ENCODE measurements around the gene CSF2. TPM values are rescaled to one million over a fixed set of nuclear protein-coding genes. Genes with fewer than 3 reads are reported as not detected.
"Not testable (repeated sequence)": the region's sequence is repeated elsewhere in the genome, so short reads cannot be mapped to it uniquely, and the experiment has no call there.

Gene CSF2
- total RNA-seq, 3 donors from 2014 or later: 130 to 283 (median 277) TPM

- Mint-ChIP-seq H3K4me1 (ENCODE audit: low read depth) (peaks cover 86% of the 10 kb centered on the region), H3K9me3 (no peaks in the 10 kb centered on the region), H3K36me3 (ENCODE audit: insufficient read depth) (no peaks in the 10 kb centered on the region), H3K27me3 (ENCODE audit: low read depth) (no peaks in the 10 kb centered on the region), H3K4me3 (peak overlapping the region; percentile 49)
- DNase-seq (no peak), ATAC-seq (no peak)
These were observed 25.0 kb downstream of the CSF2 start for GRCh38 chr5:132098621-132099020.

GRCh38 chr5:132099076-132099748, 25.6 kb downstream of the CSF2 start:
- Mint-ChIP-seq H3K4me3 (peak overlapping the region; percentile 49), H3K27me3 (ENCODE audit: low read depth) (no peaks in the 10 kb centered on the region), H3K36me3 (ENCODE audit: insufficient read depth) (no peaks in the 10 kb centered on the region), H3K4me1 (ENCODE audit: low read depth) (peaks cover 88% of the 10 kb centered on the region), H3K9me3 (no peaks in the 10 kb centered on the region)
- ATAC-seq (peak; percentile 69 to 75), DNase-seq (peak; percentile 55)

GRCh38 chr5:132099905-132100304, 26.3 kb downstream of the CSF2 start:
- Mint-ChIP-seq H3K4me1 (ENCODE audit: low read depth) (peaks cover 92% of the 10 kb centered on the region), H3K36me3 (ENCODE audit: insufficient read depth) (no peaks in the 10 kb centered on the region), H3K4me3 (peak overlapping the region; percentile 33), H3K9me3 (no peaks in the 10 kb centered on the region), H3K27me3 (ENCODE audit: low read depth) (no peaks in the 10 kb centered on the region)
- no peak for DNase-seq
- no peak for ATAC-seq

DNA sequence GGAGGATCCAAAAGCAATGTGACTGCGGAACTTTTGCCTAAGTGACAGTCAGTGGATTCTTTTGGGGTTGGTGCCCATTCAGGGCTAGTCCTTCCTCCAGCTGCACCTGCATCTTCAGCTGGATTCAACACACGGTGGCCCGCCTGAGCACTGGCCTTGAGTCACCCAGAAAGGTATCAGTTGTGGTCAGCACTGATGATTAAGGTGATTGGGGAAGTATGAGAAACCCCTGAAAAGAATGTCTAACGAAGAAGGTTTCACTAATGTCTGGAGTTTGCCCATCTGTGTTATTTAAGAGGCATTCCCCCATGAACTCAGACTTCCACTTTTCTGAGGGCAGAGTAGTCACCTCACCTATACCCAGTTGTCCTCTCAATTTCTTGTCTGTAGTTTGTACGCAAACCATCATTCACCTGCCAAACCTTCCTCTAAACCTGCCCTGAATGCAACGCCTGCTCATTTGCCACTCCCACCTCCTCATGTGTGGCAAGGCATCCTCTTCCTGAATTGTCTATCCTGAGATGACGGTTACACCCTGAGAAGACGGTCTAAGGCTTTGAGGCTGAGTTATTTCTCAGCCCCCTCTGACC, 27.2 kb downstream of the CSF2 start:
- peak; percentile 4 for ATAC-seq
- Mint-ChIP-seq H3K4me1 (ENCODE audit: low read depth) (peaks cover 93% of the 10 kb centered on the region), H3K4me3 (peak overlapping the region; percentile 45), H3K9me3 (no peaks in the 10 kb centered on the region), H3K36me3 (ENCODE audit: insufficient read depth) (no peaks in the 10 kb centered on the region), H3K27me3 (ENCODE audit: low read depth) (no peaks in the 10 kb centered on the region)
- no peak for DNase-seq

- peaks cover 89% of the 10 kb centered on the region for H3K4me1 Mint-ChIP-seq (ENCODE audit: low read depth)
- no peaks in the 10 kb centered on the region for H3K9me3 Mint-ChIP-seq
- DNase-seq: no peak
- H3K36me3 Mint-ChIP-seq (ENCODE audit: insufficient read depth): no peaks in the 10 kb centered on the region
- no peaks in the 10 kb centered on the region for H3K27me3 Mint-ChIP-seq (ENCODE audit: low read depth)
- H3K4me3 Mint-ChIP-seq: no peak overlapping the region
- no peak for ATAC-seq
These were observed 27.8 kb downstream of the CSF2 start for GRCh38 chr5:132101385-132101880.

GRCh38 chr5:132102101-132102701, 28.6 kb downstream of the CSF2 start:
- peak overlapping the region; percentile 57 for H3K4me3 Mint-ChIP-seq
- ATAC-seq (peak; percentile 17 to 25), DNase-seq (no peak)
- H3K9me3 Mint-ChIP-seq: no peaks in the 10 kb centered on the region
- H3K27me3 Mint-ChIP-seq (ENCODE audit: low read depth): no peaks in the 10 kb centered on the region
- H3K4me1 Mint-ChIP-seq (ENCODE audit: low read depth): peaks cover 83% of the 10 kb centered on the region
- H3K36me3 Mint-ChIP-seq (ENCODE audit: insufficient read depth): no peaks in the 10 kb centered on the region

DNA sequence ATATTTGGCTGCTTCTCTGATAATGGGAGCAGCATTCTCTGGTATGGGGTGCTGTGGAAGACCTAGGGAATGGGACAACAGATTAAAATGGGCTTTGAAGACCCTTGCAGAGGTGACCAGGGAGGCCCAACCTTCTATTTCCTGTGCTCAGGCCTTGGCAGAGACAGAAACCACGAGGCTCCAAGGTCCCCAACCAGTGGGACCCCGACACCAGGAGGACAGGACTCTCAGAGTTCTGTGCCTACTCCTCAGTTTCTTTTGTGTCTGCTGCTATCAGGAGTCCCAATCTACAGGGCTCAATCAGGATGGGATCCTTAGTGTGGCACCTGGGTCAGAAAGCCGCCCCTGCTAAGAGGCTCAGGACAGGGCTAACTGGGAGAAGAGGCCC, 29.3 kb downstream of the CSF2 start:
- Mint-ChIP-seq H3K4me1 (ENCODE audit: low read depth) (peaks cover 80% of the 10 kb centered on the region), H3K4me3 (peak overlapping the region; percentile 57), H3K36me3 (ENCODE audit: insufficient read depth) (no peaks in the 10 kb centered on the region)

DNA sequence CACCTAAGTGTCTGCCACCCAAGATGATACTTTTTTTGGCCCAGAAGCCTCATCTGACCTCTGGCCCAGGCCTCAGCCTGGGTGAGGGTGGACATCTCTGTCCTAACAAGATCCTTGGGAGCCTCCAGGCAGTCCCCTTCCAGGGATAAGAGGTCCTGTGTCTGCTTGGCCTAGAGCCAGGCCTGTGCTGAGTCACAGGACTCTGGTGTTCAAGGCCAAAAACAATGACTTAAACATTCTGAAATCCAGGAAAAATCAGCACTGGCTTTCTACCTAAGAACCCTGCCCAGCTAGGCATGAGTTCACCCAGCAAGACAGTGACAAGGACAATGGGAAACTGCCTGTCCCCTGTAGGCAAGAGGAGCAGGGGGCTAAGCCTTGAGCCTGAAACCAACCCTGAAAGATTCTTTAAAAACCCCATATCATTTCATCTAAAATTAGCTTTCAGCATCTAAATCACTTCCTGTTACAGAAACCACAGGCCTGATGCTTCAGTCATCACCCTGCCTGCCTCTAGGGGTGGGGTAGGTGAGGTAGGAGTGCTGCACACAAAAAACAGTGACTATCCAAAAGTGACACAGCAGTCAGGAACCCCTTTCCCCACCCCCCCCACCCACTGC, 29.9 kb downstream of the CSF2 start:
- Mint-ChIP-seq H3K4me3 (peak overlapping the region; percentile 57), H3K36me3 (ENCODE audit: insufficient read depth) (no peaks in the 10 kb centered on the region), H3K4me1 (ENCODE audit: low read depth) (peaks cover 76% of the 10 kb centered on the region), H3K27me3 (ENCODE audit: low read depth) (no peaks in the 10 kb centered on the region), H3K9me3 (no peaks in the 10 kb centered on the region)
- ATAC-seq (peak; percentile 59 to 62), DNase-seq (peak; percentile 57)

More for the DNA sequence above, 29.3 kb downstream of the CSF2 start:
- H3K9me3 Mint-ChIP-seq: no peaks in the 10 kb centered on the region
- H3K27me3 Mint-ChIP-seq (ENCODE audit: low read depth): no peaks in the 10 kb centered on the region
- DNase-seq (no peak), ATAC-seq (no peak)

- no peaks in the 10 kb centered on the region for H3K36me3 Mint-ChIP-seq (ENCODE audit: insufficient read depth)
- DNase-seq (no peak), ATAC-seq (no peak)
- H3K4me1 Mint-ChIP-seq (ENCODE audit: low read depth): peaks cover 73% of the 10 kb centered on the region
- H3K27me3 Mint-ChIP-seq (ENCODE audit: low read depth): no peaks in the 10 kb centered on the region
- peak overlapping the region; percentile 3 for H3K4me3 Mint-ChIP-seq
- H3K9me3 Mint-ChIP-seq: no peaks in the 10 kb centered on the region
These were observed 30.4 kb downstream of the CSF2 start for GRCh38 chr5:132103969-132104391.

DNA sequence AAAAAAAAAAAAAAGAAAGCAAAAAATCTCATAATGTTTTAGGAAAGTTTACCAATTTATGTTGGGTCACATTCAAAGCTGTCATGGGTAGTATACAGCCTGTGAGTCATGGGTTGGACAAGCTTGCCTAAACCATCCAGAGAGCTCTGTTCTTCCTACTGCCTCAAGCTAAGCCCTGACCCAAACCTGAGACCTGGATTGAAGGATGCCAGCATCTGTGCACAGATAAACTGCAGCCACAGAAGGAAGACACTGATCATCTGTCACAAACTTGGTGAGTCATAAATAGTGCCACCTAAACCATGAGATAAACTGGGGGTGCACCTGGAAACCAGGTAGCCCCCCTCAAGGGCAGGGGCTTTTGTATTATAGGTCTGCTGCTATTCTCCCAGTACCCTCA, 31.0 kb downstream of the CSF2 start:
- DNase-seq (no peak), ATAC-seq (no peak)
- no peaks in the 10 kb centered on the region for H3K36me3 Mint-ChIP-seq (ENCODE audit: insufficient read depth)
- H3K27me3 Mint-ChIP-seq (ENCODE audit: low read depth): no peaks in the 10 kb centered on the region
- H3K4me3 Mint-ChIP-seq: no peak overlapping the region
- H3K4me1 Mint-ChIP-seq (ENCODE audit: low read depth): peaks cover 67% of the 10 kb centered on the region
- H3K9me3 Mint-ChIP-seq: no peaks in the 10 kb centered on the region

- no peak for ATAC-seq
- no peaks in the 10 kb centered on the region for H3K9me3 Mint-ChIP-seq
- no peak overlapping the region for H3K4me3 Mint-ChIP-seq
These were observed 32.1 kb downstream of the CSF2 start for GRCh38 chr5:132105688-132106087.

DNA sequence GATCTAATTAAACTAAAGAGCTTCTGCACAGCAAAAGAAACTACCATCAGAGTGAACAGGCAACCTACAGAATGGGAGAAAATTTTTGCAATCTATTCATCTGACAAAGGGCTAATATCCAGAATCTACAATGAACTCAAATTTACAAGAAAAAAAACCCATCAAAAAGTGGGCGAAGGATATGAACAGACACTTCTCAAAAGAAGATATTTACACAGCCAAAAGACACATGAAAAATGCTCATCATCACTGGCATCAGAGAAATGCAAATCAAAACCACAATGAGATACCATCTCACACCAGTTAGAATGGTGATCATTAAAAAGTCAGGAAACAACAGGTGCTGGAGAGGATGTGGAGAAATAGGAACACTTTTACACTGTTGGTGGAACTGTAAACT, 34.9 kb downstream of the CSF2 start:
- H3K4me1 Mint-ChIP-seq (ENCODE audit: low read depth): peaks cover 57% of the 10 kb centered on the region
- H3K4me3 Mint-ChIP-seq; H3K9me3 Mint-ChIP-seq; H3K27me3 Mint-ChIP-seq (ENCODE audit: low read depth); H3K36me3 Mint-ChIP-seq (ENCODE audit: insufficient read depth); ATAC-seq; DNase-seq: not testable (repeated sequence)

More at GRCh38 chr5:132105688-132106087, 32.1 kb downstream of the CSF2 start:
- H3K27me3 Mint-ChIP-seq (ENCODE audit: low read depth): no peaks in the 10 kb centered on the region
- H3K36me3 Mint-ChIP-seq (ENCODE audit: insufficient read depth): no peaks in the 10 kb centered on the region
- peaks cover 65% of the 10 kb centered on the region for H3K4me1 Mint-ChIP-seq (ENCODE audit: low read depth)
- DNase-seq: no peak

- not testable (repeated sequence) for DNase-seq; ATAC-seq; H3K36me3 Mint-ChIP-seq (ENCODE audit: insufficient read depth); H3K9me3 Mint-ChIP-seq; H3K27me3 Mint-ChIP-seq (ENCODE audit: low read depth); H3K4me3 Mint-ChIP-seq
- peaks cover 56% of the 10 kb centered on the region for H3K4me1 Mint-ChIP-seq (ENCODE audit: low read depth)
These were observed 35.4 kb downstream of the CSF2 start for GRCh38 chr5:132108957-132109356.

GRCh38 chr5:132109494-132110053, 36.0 kb downstream of the CSF2 start:
- no peak overlapping the region for H3K4me3 Mint-ChIP-seq
- H3K36me3 Mint-ChIP-seq (ENCODE audit: insufficient read depth): no peaks in the 10 kb centered on the region
- no peak for ATAC-seq
- H3K27me3 Mint-ChIP-seq (ENCODE audit: low read depth): no peaks in the 10 kb centered on the region
- H3K4me1 Mint-ChIP-seq (ENCODE audit: low read depth): peaks cover 56% of the 10 kb centered on the region
- H3K9me3 Mint-ChIP-seq: no peaks in the 10 kb centered on the region
- DNase-seq: no peak

Measured in activated T-cell treated with anti-CD3 and anti-CD28 coated beads, Interleukin-2, amount 50 U/mL, for 4 hours (primary cell).